ENCODE data around the gene DYNLRB1. TPM values are rescaled to one million over a fixed set of nuclear protein-coding genes. Genes with fewer than 3 reads are reported as not detected.

The DYNLRB1 gene
- total RNA-seq, 1 donor from 2014 or later, result 60.1 TPM

GRCh38 chr20:34558320-34559218, 42.3 kb downstream of the DYNLRB1 start, which contains the start of gene MAP1LC3A:
Gene MAP1LC3A (plus strand): TSS chr20:34558718. CDS start chr20:34558869, 151 bp downstream.
- peak; percentile 68 for DNase-seq (ENCODE audit: low read depth)

GRCh38 chr20:34559311-34560140, 43.3 kb downstream of the DYNLRB1 start:
- no peak for DNase-seq (ENCODE audit: low read depth)

GRCh38 chr20:34560141-34560523, 43.9 kb downstream of the DYNLRB1 start:
- no peak for DNase-seq (ENCODE audit: low read depth)

- no peak for DNase-seq (ENCODE audit: low read depth)
Measured at GRCh38 chr20:34560614-34561013, 44.4 kb downstream of the DYNLRB1 start.

DNA sequence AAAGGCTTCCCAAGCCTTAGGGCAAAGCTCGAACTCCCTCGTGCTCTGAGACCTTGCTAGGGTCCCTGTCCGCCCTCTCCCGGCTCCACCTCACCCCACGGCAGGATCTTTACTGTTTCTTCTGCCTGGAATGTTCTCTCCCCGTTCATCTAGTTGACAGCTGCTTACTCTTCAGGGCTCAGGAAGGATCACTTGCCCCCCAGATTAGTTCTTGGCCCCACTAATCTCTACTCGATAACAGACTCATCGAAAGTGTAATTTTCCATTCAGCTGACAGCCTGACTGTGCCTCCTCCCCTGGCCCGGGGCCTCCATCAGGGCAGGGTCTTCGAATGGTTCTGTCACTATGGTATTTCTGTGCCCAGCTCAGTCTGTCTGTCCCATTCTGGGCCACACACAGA, 45.4 kb downstream of the DYNLRB1 start:
- DNase-seq (ENCODE audit: low read depth), result no peak

- DNase-seq (ENCODE audit: low read depth), result no peak
Measured at GRCh38 chr20:34562641-34563040, 46.4 kb downstream of the DYNLRB1 start.

GRCh38 chr20:34564833-34565232, 48.6 kb downstream of the DYNLRB1 start:
- no peak for DNase-seq (ENCODE audit: low read depth)

- no peak for DNase-seq (ENCODE audit: low read depth)
Measured at GRCh38 chr20:34566978-34567891, 51.0 kb downstream of the DYNLRB1 start.

- no peak for DNase-seq (ENCODE audit: low read depth)
Measured at GRCh38 chr20:34567892-34568865, 52.0 kb downstream of the DYNLRB1 start.

- no peak for DNase-seq (ENCODE audit: low read depth)
Measured at GRCh38 chr20:34569598-34569997, 53.4 kb downstream of the DYNLRB1 start.

GRCh38 chr20:34570859-34571306, 54.7 kb downstream of the DYNLRB1 start:
- peak; percentile 78 for DNase-seq (ENCODE audit: low read depth)

DNA sequence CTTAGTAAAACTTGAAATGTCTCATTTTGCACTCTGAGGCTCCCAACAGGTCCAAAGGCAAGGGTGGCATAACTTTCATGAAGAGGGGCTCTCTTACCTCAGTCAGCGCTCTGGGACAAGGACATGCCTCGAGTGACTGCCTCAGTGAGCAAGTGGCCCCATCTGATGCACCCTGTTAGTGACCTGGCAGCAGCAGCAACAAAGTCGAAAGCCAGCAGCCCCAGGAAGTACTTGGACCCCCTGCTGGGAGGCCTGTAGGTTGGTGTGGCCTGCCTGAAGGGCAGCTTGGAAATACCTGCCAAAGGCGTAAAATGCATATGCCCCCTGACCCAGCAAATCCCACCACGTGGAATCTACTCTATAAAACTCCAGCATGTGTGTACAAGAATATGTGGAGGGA, 55.5 kb downstream of the DYNLRB1 start:
- no peak for DNase-seq (ENCODE audit: low read depth)

DNA sequence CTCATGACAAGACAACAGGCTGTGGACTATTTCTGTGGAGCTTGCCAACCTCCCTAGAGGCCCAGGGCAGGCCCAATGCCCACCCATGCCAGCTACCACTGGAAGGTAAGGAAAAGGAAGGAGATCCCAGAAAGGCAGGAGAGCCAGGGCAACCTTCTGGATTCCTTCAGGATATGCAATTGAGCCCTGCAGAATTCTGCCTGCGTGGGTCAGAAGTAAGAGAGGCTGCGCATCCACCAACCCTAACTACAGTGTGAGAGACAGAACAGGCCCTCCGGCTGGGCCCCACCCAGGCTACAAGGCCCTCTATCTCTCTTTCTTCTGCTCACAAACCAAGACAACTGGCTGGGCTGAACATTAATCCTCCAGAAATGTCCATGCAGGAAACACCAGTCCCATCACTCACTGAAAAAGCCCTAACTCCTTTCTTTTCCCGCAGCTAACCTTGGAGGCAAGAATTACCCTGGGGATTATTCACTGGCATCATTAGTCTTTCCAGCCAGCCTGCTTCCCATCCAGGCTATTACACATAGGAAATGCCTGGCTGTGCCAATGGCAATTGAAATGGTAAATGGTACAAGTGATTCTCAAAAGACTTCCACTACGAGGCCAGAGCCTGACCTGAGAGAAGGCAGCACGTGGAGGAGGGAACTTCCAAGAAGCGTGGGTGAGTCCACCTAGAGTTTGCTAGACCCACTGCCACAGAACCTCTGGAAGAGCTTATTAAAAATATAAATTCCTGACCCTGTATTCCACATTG, 57.5 kb downstream of the DYNLRB1 start:
- DNase-seq (ENCODE audit: low read depth), result no peak

DNA sequence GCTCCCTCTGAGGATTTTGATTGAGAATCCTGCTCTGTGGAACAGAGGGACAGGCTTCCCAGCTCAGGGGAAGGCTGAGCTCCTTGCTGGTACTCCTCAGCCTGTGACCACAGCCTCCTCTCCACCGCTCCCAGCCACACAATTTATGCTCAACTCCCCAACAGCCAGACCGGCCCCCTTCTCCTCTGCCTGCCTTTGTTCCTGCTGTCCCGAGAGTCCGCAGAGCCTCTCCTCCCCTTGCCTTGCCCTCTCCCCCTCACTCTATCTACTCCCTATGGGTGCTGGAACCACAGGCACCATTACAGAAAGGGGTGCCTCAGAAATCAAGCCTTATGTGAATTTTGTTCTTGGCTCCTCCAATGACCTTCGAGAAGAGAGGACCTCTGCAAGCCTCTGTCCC, 58.2 kb downstream of the DYNLRB1 start:
- no peak for DNase-seq (ENCODE audit: low read depth)

DNA sequence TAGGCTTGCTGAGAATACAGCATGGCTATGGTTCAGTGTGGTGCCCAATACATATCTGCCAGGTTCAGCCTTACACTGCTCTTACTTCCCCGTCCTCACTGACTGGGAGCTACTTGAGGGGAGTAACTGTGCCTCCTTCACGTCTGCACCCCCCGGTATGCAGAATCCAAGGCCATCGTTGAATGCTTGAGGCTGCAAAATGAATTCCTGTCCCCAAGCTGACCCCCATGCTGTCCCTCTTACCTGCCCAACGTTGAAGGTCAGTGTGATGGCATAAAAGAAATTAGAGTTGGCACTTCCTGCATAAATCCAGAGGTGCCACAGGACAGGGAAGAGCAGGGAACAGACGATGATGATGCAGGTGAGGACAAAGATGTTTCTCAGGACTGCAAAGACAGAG, 58.6 kb downstream of the DYNLRB1 start:
- DNase-seq (ENCODE audit: low read depth), result no peak

- no peak for DNase-seq (ENCODE audit: low read depth)
Measured at GRCh38 chr20:34575271-34575670, 59.0 kb downstream of the DYNLRB1 start.

DNA sequence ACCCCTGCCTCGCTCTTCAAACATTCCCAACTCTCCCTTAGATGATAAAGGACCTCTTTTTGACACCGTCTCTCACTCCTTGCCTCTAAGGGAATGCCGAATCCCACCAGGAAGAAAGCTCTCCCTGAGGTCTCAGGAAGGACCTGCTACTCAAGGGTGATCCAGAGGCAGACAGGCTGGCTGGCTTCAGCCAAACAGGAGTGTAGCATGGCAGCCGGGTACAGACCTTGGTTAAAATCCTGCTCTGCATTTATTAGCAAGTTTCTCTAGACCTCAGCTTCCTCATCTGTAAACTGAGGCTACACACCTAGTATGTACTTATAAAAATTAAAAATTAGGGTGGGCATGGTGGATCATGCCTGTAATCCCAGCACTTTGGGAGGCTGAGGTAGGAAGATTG, 59.5 kb downstream of the DYNLRB1 start:
- no peak for DNase-seq (ENCODE audit: low read depth)

GRCh38 chr20:34577061-34577460, 60.8 kb downstream of the DYNLRB1 start:
- DNase-seq (ENCODE audit: low read depth), result no peak

GRCh38 chr20:34578025-34578424, 61.8 kb downstream of the DYNLRB1 start:
- DNase-seq (ENCODE audit: low read depth), result no peak

DNA sequence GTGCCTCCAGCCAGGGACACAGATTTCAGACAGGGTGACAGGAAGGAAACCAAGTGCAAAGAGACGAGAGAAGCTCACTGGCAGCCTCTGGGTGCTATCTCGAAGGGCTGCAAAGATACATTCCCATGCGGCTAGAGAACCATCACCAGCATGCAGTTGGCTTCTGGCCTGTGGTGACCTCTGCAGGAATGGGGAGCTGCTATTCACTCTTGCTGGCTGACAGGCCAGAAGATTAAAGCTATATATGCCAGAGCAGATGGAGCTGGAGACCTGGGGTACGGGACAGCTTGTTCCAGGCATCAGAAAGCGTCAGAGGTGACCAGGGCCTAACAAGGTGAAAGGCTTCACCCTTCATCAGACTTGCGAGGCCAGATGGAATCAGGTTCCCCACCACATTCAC, 62.3 kb downstream of the DYNLRB1 start:
- no peak for DNase-seq (ENCODE audit: low read depth)

Data from renal cortical epithelial cell (primary cell).